GM19372 (cell line): Measurements from ENCODE around the gene PSMA7.

Experiments used
- ATAC-seq: cut with Tn5 transposase; IDR thresholded peaks from one replicate; pipeline ENCODE4 v1.9.1; 2021; ENCODE audit warnings: mild to moderate bottlenecking, low read depth, moderate library complexity; ENCODE audit not compliant: unreplicated experiment

PSMA7 gene

GRCh38 chr20:62141043-62141396 lies 2.2 kb downstream of the PSMA7 start:
- no peak for ATAC-seq

- ATAC-seq = no peak
These were observed 3.6 kb downstream of the PSMA7 start for GRCh38 chr20:62139636-62140035.

GRCh38 chr20:62138912-62139311 lies 4.3 kb downstream of the PSMA7 start:
- ATAC-seq = no peak

GRCh38 chr20:62138204-62138543 lies 5.0 kb downstream of the PSMA7 start:
- no peak for ATAC-seq

GRCh38 chr20:62137478-62138203 lies 5.6 kb downstream of the PSMA7 start:
- ATAC-seq = no peak

GRCh38 chr20:62137092-62137384 lies 6.2 kb downstream of the PSMA7 start:
- ATAC-seq = no peak

- no peak for ATAC-seq
These were observed 6.7 kb downstream of the PSMA7 start for GRCh38 chr20:62136283-62137091.

- no peak for ATAC-seq
These were observed 7.5 kb downstream of the PSMA7 start for GRCh38 chr20:62135573-62136266.

- ATAC-seq = no peak
These were observed 8.4 kb downstream of the PSMA7 start for GRCh38 chr20:62134735-62135231.

GRCh38 chr20:62133864-62134263 lies 9.3 kb downstream of the PSMA7 start:
- no peak for ATAC-seq

GRCh38 chr20:62133051-62133845 lies 9.9 kb downstream of the PSMA7 start:
- ATAC-seq = no peak

- ATAC-seq = no peak
These were observed 10.8 kb downstream of the PSMA7 start for GRCh38 chr20:62132421-62132820.

GRCh38 chr20:62131560-62132320 lies 11.5 kb downstream of the PSMA7 start:
- no peak for ATAC-seq

GRCh38 chr20:62129731-62130531 lies 13.3 kb downstream of the PSMA7 start:
- ATAC-seq = no peak

- no peak for ATAC-seq
These were observed 14.7 kb downstream of the PSMA7 start for GRCh38 chr20:62128502-62128901.

GRCh38 chr20:62127799-62128198 lies 15.4 kb downstream of the PSMA7 start:
- no peak for ATAC-seq

- ATAC-seq = no peak
These were observed 17.1 kb downstream of the PSMA7 start for GRCh38 chr20:62126141-62126540.

GRCh38 chr20:62123450-62124118 lies 19.6 kb downstream of the PSMA7 start:
- no peak for ATAC-seq
